PC-9 (cell line): ENCODE data around the gene OOSP1.

Experiments
- CTCF ChIP-seq: fragments of 200-600 bp; sonication (generic); conservative IDR thresholded peaks from 2 replicates; pipeline ENCODE4 v1.6.1; 2017; ENCODE audit warnings: mixed run types, antibody characterized with exemption, mild to moderate bottlenecking, moderate library complexity
- EZH2 ChIP-seq: fragments of 200-600 bp; sonication (generic); IDR thresholded peaks from 2 replicates; pipeline ENCODE4 v1.8.0; 2017; ENCODE audit warnings: antibody characterized with exemption, low read depth

DNA sequence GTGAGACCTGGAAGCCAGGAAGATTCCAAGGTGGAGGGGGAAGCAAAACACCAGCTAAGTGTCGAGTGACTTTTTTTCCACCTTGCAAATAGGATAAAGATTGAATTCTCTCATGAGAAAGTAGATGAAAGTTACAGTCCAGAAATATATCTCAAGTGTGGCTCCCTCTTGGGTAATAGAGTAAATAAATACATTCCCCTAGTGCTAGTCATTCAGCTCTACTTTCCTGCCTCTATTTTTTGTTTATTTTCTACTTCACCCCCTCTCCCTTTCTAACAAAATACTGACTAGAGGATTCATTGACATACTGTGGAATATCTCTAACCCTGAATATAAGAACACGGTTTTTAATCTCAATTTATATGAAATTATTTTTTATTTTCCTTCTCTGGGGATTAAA is 59.6 kb downstream of the OOSP1 start:
- TF ChIP-seq CTCF (no peak), EZH2 (no peak)
